ENCODE data around the gene FMN1. TPM values are rescaled to one million over a fixed set of nuclear protein-coding genes. Genes with fewer than 3 reads are reported as not detected.
"Not testable (repeated sequence)": the region's sequence is repeated elsewhere in the genome, so short reads cannot be mapped to it uniquely, and the experiment has no call there.

The FMN1 gene
- total RNA-seq, 1 donor from 2014 or later = 1.2 TPM

DNA sequence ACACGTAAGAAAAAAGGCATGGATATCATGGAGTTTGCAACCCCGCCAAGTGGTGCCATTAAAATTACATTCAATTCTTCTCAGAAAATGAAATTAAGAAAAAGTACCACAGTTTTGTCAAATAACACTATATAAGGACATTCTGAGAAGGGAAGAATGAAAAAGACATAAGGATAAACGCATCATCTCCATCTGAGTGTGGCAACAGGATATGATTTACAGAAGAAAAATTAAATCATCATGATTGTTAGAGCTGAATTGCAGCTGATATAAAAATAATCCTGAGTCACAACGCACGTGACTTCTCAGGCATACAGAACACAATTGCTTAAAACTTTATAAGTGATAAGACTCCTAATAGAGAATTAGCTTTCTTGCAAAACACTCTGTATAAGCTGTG, 342.9 kb downstream of the FMN1 start:
- DNase-seq (ENCODE audit: low spot score in 2 of 2) = no peak
- no peak for FAIRE-seq

- FAIRE-seq (no peak), DNase-seq (ENCODE audit: low spot score in 2 of 2) (no peak)
Measured at GRCh38 chr15:32849769-32850668, 344.5 kb downstream of the FMN1 start.

- not testable (repeated sequence) for DNase-seq (ENCODE audit: low spot score in 2 of 2); FAIRE-seq
Measured at GRCh38 chr15:32846671-32847070, 347.8 kb downstream of the FMN1 start.

- FAIRE-seq (peak; percentile 23), DNase-seq (ENCODE audit: low spot score in 2 of 2) (no peak)
Measured at GRCh38 chr15:32844118-32844711, 350.3 kb downstream of the FMN1 start.

- no peak for FAIRE-seq
- DNase-seq (ENCODE audit: low spot score in 2 of 2) = no peak
Measured at GRCh38 chr15:32843219-32843815, 351.2 kb downstream of the FMN1 start.

- FAIRE-seq = no peak
- no peak for DNase-seq (ENCODE audit: low spot score in 2 of 2)
Measured at GRCh38 chr15:32842081-32842480, 352.4 kb downstream of the FMN1 start.

- no peak for FAIRE-seq
- no peak for DNase-seq (ENCODE audit: low spot score in 2 of 2)
Measured at GRCh38 chr15:32840507-32841245, 353.8 kb downstream of the FMN1 start.

DNA sequence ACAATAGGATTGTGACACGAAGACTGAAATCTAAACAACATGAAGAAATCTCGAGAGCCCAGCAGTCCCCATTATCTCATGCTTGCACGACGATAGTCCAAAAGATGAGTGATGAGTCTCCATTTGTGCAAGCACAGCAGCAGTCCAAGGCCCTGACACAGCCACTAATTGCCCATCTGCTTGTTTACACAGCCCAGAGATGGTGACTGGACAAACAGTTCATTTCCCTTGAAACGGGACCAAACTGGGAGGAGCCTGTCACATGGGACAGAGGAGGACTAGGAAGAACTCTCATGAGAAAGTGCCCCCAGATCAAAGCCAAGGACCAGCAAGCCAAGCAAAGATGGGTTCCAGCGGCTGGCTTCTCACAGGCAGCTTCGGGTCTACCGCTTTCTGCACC, 355.7 kb downstream of the FMN1 start:
- FAIRE-seq (no peak), DNase-seq (ENCODE audit: low spot score in 2 of 2) (peak in 1 of 2 donors; percentile 17)

- DNase-seq (ENCODE audit: low spot score in 2 of 2) (no peak), FAIRE-seq (no peak)
Measured at GRCh38 chr15:32838338-32838737, 356.2 kb downstream of the FMN1 start.

DNA sequence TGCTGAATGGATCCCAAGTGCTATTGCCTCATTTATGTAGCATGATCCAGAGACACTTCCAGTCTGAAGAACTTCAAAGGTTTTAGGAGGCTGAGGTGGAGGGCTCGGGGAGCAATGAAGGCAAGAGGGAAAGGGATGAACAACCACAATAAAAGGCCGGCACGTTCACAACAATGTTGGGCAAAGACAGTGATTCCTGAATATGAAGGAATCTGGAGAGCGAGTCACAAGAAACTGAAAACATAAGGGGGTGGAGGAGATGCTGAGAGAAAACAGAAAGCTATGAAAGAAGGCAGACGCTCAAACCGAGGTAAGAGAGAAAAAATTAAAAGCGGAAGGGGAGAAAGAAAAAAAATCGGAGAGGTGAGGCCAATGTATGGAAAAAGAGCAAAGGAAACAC, 356.6 kb downstream of the FMN1 start:
- no peak for FAIRE-seq
- DNase-seq (ENCODE audit: low spot score in 2 of 2) = no peak

DNA sequence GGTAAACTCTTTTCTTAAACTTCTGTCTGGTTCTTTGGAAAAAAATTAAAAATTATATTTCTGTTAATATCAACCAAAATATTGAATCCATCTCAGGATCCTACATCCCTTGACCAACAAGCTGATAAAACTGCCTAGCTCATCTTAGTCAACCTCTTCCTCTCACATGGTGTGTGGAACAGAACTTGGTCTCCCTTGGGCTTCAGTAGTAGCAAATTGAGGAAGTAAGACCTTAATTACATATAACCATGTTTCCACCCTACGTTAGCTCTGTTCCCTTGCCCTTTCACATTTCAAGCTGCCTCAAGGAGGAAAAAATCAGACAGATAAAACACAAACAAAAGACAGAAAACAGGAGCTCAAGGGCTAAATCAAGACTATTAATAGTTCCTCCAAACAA, 360.4 kb downstream of the FMN1 start:
- no peak for FAIRE-seq

DNA sequence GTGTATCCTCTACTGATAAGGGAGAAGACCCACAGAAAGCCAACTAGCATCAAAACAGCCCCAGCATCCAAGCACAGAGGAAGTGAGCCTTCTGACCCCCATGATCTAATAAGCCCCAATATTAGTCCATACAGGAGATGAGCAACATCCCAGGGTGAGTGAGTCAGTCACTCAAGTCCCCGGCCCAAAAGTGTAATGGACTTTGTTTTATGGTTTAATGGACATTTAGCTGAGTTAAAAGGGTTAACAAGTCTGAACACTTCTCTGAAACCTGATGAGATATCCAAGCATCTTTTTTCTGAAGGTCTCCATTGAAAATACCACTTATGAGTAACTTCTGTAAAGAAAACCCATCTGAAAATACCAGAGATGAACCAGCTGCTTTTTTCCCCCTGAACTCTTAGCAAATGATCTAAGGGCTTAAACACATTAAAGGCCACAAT, 361.1 kb downstream of the FMN1 start:
- DNase-seq (ENCODE audit: low spot score in 2 of 2) (no peak), FAIRE-seq (no peak)

More for the DNA sequence above, 360.4 kb downstream of the FMN1 start:
- DNase-seq (ENCODE audit: low spot score in 2 of 2) = no peak

DNA sequence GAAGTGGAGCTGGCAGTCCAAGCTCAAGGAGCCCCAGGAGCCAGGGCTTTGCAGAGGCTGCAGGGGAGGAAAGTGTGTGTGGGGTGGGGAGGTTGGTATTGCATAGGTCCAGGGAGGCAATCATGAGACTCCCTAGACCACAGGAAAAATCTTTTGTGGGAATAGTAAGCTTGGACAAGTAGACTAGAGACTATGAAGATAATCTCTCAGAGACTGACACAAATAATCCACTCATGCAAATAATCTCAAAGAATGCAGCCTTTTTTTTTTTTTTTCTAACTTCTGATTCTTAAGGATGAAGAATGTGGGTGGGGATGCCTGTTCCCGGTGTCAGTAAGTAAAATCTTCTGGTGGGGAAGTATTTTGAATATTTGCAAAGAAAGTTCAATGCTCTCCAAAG, 363.0 kb downstream of the FMN1 start:
- FAIRE-seq (no peak), DNase-seq (ENCODE audit: low spot score in 2 of 2) (no peak)

DNA sequence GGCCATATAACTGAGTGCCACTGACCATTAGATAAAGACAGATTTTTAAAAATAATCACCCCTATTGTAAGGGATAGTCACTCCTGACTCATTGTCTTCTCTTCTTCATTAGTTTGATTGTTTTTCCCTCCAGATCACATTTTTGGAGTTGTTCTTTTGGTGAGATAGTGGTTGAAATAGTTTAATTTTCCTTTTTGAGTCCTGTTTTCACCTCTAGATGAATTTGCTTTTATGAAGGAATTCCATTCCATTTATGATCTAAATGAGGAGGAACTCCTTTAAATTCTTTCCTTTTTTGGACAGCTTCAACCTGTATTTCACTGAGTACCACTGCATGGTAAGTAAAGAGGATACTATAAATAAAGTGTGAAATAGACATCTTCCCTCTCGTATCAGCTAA, 364.3 kb downstream of the FMN1 start:
- DNase-seq (ENCODE audit: low spot score in 2 of 2) = no peak
- no peak for FAIRE-seq

DNA sequence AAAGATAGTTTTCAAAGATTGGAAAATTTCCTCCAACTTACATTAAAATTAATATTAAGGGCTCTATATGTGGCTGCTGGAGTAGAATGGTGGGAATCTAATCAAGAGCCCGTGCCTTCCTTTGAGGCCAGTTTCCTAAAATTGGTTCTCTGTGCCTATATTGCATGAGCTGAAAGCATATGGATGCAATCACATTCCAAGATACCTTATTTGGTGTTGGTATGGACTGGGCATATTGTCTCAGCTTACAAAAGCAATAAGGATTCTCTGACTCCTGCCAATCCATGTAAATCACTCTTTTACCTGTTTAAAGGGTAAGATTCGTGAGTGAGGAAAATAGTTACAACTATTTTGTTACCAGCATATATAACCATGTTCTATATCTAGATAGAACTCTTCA, 365.1 kb downstream of the FMN1 start:
- FAIRE-seq (no peak), DNase-seq (ENCODE audit: low spot score in 2 of 2) (no peak)

DNA sequence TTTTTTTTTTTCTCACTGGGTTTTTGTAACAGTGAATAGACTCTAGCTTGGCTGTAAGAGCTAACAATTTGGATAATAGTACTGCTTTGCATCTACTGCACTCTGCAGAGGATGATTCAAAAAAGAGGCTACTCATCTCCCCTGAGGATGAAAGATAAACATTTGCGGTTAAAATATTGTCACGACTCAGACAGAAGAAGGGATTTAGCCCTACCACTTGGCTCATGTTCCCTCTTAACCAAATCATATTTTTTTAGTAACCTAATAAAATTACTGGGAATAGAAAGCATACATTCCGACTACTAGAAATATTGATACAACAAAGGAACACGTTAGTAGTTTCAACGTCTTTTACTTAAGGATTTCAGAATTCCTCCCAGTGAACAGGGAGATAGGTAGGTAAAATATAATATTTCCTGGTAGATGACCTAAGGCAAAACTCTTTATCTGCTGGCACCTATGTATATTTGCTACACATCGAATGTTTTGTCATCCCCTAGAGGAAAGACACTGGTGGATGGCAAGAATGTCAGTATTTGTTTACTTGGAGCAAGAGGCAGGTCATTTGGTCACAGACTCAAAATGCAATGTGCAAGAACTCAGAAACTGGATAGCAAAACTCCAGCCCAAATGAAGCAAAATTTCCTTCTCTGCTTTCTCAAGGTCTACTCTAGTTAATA, 365.9 kb downstream of the FMN1 start:
- DNase-seq (ENCODE audit: low spot score in 2 of 2) (no peak), FAIRE-seq (no peak)

DNA sequence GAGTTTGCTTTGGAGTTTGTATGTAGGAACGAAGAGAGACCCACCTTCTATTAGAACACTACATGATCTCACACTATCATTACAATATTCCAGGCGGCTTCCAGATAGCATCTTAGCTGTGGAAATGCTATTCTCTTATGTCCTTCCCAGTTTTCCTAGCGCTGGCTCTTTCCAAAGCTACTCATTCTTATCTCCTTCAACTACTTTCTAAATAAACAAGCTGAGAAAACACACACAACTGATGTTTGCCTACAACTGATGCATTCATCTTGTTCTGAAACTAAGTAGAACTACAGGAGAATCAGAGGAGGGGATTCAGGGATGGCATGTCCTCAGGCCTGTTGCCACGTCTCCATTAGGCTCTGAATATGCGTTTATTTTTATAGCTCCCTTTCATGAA, 367.8 kb downstream of the FMN1 start:
- no peak for FAIRE-seq
- DNase-seq (ENCODE audit: low spot score in 2 of 2) = no peak

GRCh38 chr15:32825219-32825618, 369.3 kb downstream of the FMN1 start:
- DNase-seq (ENCODE audit: low spot score in 2 of 2) = no peak
- FAIRE-seq = no peak

GRCh38 chr15:32824777-32825176, 369.7 kb downstream of the FMN1 start:
- DNase-seq (ENCODE audit: low spot score in 2 of 2) (no peak), FAIRE-seq (no peak)

GRCh38 chr15:32823750-32824149, 370.8 kb downstream of the FMN1 start:
- FAIRE-seq = no peak
- no peak for DNase-seq (ENCODE audit: low spot score in 2 of 2)
